SK-N-MC (cell line): ENCODE measurements around the gene UNC5CL.

ENCODE experiments used
- DNase-seq: peaks from one replicate; pipeline ENCODE4 v3.0.0-alpha.2; 2011; ENCODE audit warnings: low read depth, low spot score
- H3K27ac ChIP-seq: fragments of 200-600 bp; sonication (generic); 2 replicates; pipeline ENCODE4 v1.5.1; 2016; ENCODE audit warnings: mixed run types
- H3K36me3 ChIP-seq: fragments of 200-600 bp; sonication (generic); 2 replicates; pipeline ENCODE4 v1.6.1; 2017; ENCODE audit warnings: antibody characterized with exemption, low read length, mixed read lengths; ENCODE audit not compliant: insufficient read depth
- H3K4me3 ChIP-seq: fragments of 200-600 bp; sonication (generic); 2 replicates; pipeline ENCODE4 v1.5.1; 2016
- H3K9ac ChIP-seq: fragments of 200-600 bp; sonication (generic); 2 replicates; pipeline ENCODE4 v1.8.0; 2017; ENCODE audit warnings: mixed run types, mixed read lengths; ENCODE audit not compliant: insufficient read length
- H3K9me3 ChIP-seq: fragments of 200-600 bp; sonication (generic); 2 replicates; pipeline ENCODE4 v1.6.1; 2017; ENCODE audit warnings: low read depth, mild to moderate bottlenecking, antibody characterized with exemption, low read length, moderate library complexity, mixed read lengths
- EZH2 ChIP-seq: fragments of 200-600 bp; sonication (generic); IDR thresholded peaks from one replicate; pipeline ENCODE4 v1.6.1; 2017; ENCODE audit warnings: antibody characterized with exemption
- FOXP2 ChIP-seq: optimal IDR thresholded peaks from 2 replicates; pipeline ENCODE3; 2011; ENCODE audit warnings: mild to moderate bottlenecking, moderate library complexity; ENCODE audit not compliant: insufficient read depth; ENCODE audit errors: extremely low read length, control extremely low read depth
- POLR2AphosphoS5 ChIP-seq: IDR thresholded peaks from 2 replicates; pipeline ENCODE4 v1.6.1; 2012; ENCODE audit warnings: mild to moderate bottlenecking, low read depth, low read length, borderline replicate concordance

UNC5CL gene

GRCh38 chr6:41066867-41067304 is 27.9 kb upstream of the UNC5CL start:
- Histone ChIP-seq H3K36me3 (no peaks in the 10 kb centered on the region), H3K9ac (no peak overlapping the region), H3K4me3 (no peak overlapping the region), H3K27ac (no peak overlapping the region), H3K9me3 (no peaks in the 10 kb centered on the region)
- peak; percentile 73 for DNase-seq
- TF ChIP-seq POLR2AphosphoS5 (no peak), FOXP2 (no peak), EZH2 (no peak)

DNA sequence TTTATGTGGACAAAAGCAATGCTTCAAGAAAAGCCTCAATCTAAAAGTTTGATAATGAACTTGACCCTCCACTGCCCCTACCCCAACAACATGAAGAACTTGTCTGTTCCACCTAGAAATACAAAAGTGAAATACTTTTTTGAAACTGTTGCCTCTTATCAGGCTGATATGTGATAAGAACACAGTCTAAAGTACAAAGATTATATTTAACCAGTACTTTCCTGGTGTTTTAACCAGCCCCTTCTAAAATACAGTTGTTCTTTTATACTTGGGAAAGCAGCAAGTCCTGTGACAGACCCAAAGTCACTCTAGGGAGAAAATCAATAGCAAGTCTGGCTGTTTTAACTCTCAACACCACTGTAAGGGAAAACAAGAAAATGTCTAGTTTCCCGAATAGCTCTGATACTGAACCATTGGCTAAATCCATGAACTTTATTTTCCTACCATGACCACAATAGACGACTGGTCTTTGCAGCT is 26.6 kb upstream of the UNC5CL start:
- no peaks in the 10 kb centered on the region for H3K9me3 ChIP-seq
- no peak overlapping the region for H3K27ac ChIP-seq
- no peak overlapping the region for H3K4me3 ChIP-seq
- DNase-seq, result no peak
- H3K36me3 ChIP-seq, result no peaks in the 10 kb centered on the region
- TF ChIP-seq POLR2AphosphoS5 (no peak), EZH2 (no peak), FOXP2 (no peak)
- H3K9ac ChIP-seq, result no peak overlapping the region

DNA sequence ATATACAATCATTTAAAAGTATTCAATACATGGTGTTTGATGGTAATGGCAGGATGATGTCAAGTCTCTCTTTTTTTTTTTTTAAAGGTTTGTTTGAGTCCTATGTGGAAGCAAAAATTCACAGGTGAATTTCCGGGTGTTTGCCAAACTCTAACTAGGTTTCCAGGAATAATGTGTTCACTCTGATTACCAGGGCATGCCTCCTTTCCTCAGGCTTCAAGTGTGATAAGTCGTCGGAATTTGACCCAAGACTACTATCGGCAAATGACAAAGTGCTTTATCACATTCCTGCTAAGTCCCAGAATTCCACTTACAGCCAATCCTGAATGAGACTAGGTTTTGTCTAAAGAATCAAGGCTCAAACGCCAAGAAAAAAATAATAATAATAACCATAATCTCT is 25.8 kb upstream of the UNC5CL start:
- no peak overlapping the region for H3K9ac ChIP-seq
- no peaks in the 10 kb centered on the region for H3K9me3 ChIP-seq
- no peak overlapping the region for H3K27ac ChIP-seq
- DNase-seq, result no peak
- no peaks in the 10 kb centered on the region for H3K36me3 ChIP-seq
- H3K4me3 ChIP-seq, result no peak overlapping the region
- TF ChIP-seq POLR2AphosphoS5 (no peak), EZH2 (no peak), FOXP2 (no peak)

DNA sequence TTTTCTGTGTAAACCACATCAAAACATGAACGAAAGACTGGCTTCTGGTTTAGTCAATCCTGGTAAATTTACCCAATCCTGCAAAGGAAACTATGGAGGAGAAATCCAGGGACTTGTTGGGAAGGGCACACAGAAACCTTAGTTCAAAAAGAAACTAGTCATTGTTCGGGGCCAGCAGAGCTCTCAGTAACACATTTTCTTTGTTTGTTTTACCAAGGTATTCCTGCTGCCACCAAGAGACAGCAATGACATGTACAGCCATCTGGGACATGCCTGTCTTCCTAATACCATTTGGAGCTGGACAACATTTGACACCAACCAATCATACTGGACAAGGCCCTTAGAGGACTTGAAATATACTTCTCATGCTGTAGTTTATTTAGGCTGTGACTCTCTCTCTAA is 24.9 kb upstream of the UNC5CL start:
- TF ChIP-seq EZH2 (no peak), POLR2AphosphoS5 (no peak), FOXP2 (no peak)
- H3K9ac ChIP-seq, result no peak overlapping the region
- H3K36me3 ChIP-seq, result no peaks in the 10 kb centered on the region

DNA sequence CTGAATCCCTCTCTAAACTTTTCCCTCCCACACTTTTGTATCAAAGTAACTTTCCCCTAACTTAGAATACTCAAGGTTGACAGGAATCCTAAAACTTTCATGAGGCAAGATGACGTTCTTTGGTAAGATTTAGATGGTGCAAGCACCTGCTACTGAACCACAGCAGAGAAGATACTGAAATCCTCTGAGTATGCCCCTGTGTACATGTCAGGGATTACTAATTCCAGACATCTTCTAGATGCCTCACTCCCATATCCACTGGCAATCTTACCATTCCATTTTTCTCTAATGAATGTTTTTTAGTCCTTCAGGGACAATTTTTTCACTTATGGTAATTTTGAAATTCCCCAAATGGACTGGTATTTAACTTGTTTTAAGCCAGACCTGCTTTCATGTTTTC is 23.0 kb upstream of the UNC5CL start:
- Histone ChIP-seq H3K4me3 (no peak overlapping the region), H3K36me3 (no peaks in the 10 kb centered on the region), H3K27ac (no peak overlapping the region), H3K9ac (no peak overlapping the region), H3K9me3 (no peaks in the 10 kb centered on the region)
- TF ChIP-seq EZH2 (no peak), POLR2AphosphoS5 (no peak), FOXP2 (no peak)
- DNase-seq, result no peak

More for the DNA sequence above, 24.9 kb upstream of the UNC5CL start:
- Histone ChIP-seq H3K4me3 (no peak overlapping the region), H3K9me3 (no peaks in the 10 kb centered on the region), H3K27ac (no peak overlapping the region)
- no peak for DNase-seq

DNA sequence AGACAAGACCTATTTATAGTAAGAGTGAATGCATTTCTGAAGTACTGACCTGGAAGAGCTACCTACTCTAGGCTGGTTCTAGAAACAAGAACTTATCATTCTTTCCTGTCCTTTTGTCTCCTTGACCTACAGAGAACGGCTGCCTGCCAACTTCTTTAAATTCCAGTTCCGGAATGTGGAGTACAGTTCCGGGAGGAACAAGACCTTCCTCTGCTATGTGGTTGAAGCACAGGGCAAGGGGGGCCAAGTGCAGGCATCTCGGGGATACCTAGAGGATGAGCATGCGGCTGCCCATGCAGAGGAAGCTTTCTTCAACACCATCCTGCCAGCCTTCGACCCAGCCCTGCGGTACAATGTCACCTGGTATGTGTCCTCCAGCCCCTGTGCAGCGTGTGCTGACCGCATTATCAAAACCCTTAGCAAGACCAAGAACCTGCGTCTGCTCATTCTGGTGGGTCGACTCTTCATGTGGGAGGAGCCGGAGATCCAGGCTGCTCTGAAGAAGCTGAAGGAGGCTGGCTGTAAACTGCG is 22.2 kb upstream of the UNC5CL start:
- Histone ChIP-seq H3K4me3 (no peak overlapping the region), H3K36me3 (no peaks in the 10 kb centered on the region), H3K9me3 (no peaks in the 10 kb centered on the region), H3K9ac (no peak overlapping the region), H3K27ac (no peak overlapping the region)
- TF ChIP-seq FOXP2, result no peak
- no peak for DNase-seq

- TF ChIP-seq FOXP2, result no peak
- no peak for TF ChIP-seq POLR2AphosphoS5
- no peak for TF ChIP-seq EZH2
- H3K9ac ChIP-seq, result no peak overlapping the region
- H3K9me3 ChIP-seq, result no peaks in the 10 kb centered on the region
- no peaks in the 10 kb centered on the region for H3K36me3 ChIP-seq
- no peak for DNase-seq
- no peak overlapping the region for H3K4me3 ChIP-seq
- no peak overlapping the region for H3K27ac ChIP-seq
Observed at GRCh38 chr6:41059556-41059955, 20.5 kb upstream of the UNC5CL start.

GRCh38 chr6:41058783-41059181 is 19.8 kb upstream of the UNC5CL start:
- DNase-seq, result no peak
- H3K9me3 ChIP-seq, result no peaks in the 10 kb centered on the region
- H3K27ac ChIP-seq, result no peak overlapping the region
- no peak for TF ChIP-seq FOXP2
- TF ChIP-seq POLR2AphosphoS5, result no peak
- no peak for TF ChIP-seq EZH2
- no peaks in the 10 kb centered on the region for H3K36me3 ChIP-seq
- no peak overlapping the region for H3K9ac ChIP-seq
- no peak overlapping the region for H3K4me3 ChIP-seq
